NCI-H2171 treated with DMSO at 0.1 percent for 48 hours (cell line): ENCODE data around the gene SNRNP200.
"Not testable (repeated sequence)": the region's sequence is repeated elsewhere in the genome, so short reads cannot be mapped to it uniquely, and the experiment has no call there.

Experiments
- DNase-seq: peaks from one replicate; lab custom pipeline; 2025; lab: John Stamatoyannopoulos, UW

SNRNP200 gene

GRCh38 chr2:96325041-96325883 is 19.9 kb upstream of the SNRNP200 start, which contains the start of gene ITPRIPL1:
Gene ITPRIPL1, plus strand, starts transcription at chr2:96325317. Its CDS starts 523 bp downstream, at chr2:96325840.
- peak; percentile 53 for DNase-seq

GRCh38 chr2:96324721-96325040 is 19.3 kb upstream of the SNRNP200 start:
- no peak for DNase-seq

- DNase-seq, result no peak
Observed at GRCh38 chr2:96323849-96324248, 18.5 kb upstream of the SNRNP200 start.

- DNase-seq, result no peak
Observed at GRCh38 chr2:96320728-96321622, 15.6 kb upstream of the SNRNP200 start.

GRCh38 chr2:96320326-96320725 is 15.0 kb upstream of the SNRNP200 start:
- DNase-seq, result no peak

- DNase-seq, result no peak
Observed at GRCh38 chr2:96319396-96319795, 14.1 kb upstream of the SNRNP200 start.

GRCh38 chr2:96318723-96319122 is 13.4 kb upstream of the SNRNP200 start:
- DNase-seq, result peak; percentile 9

GRCh38 chr2:96317584-96317997 is 12.2 kb upstream of the SNRNP200 start:
- no peak for DNase-seq

- no peak for DNase-seq
Observed at GRCh38 chr2:96316999-96317398, 11.7 kb upstream of the SNRNP200 start.

- DNase-seq, result no peak
Observed at GRCh38 chr2:96315400-96316071, 10.2 kb upstream of the SNRNP200 start.

GRCh38 chr2:96315005-96315399 is 9.7 kb upstream of the SNRNP200 start:
- no peak for DNase-seq

- DNase-seq, result peak; percentile 5
Observed at GRCh38 chr2:96308248-96308647, 2.9 kb upstream of the SNRNP200 start.

- DNase-seq, result no peak
Observed at GRCh38 chr2:96306370-96306769, 1.0 kb upstream of the SNRNP200 start.

- no peak for DNase-seq
Observed at GRCh38 chr2:96305979-96306308, 598 bp upstream of the SNRNP200 start.

- DNase-seq, result no peak
Observed at GRCh38 chr2:96304606-96305005, 740 bp downstream of the SNRNP200 start.

GRCh38 chr2:96301865-96302264 is 3.5 kb downstream of the SNRNP200 start:
- DNase-seq, result no peak

- DNase-seq, result no peak
Observed at GRCh38 chr2:96296925-96297324, 8.4 kb downstream of the SNRNP200 start.

GRCh38 chr2:96294271-96294670 is 11.1 kb downstream of the SNRNP200 start:
- DNase-seq, result not testable (repeated sequence)

GRCh38 chr2:96291751-96292150 is 13.6 kb downstream of the SNRNP200 start:
- DNase-seq, result no peak

- no peak for DNase-seq
Observed at GRCh38 chr2:96287273-96287856, 18.0 kb downstream of the SNRNP200 start.

- DNase-seq, result no peak
Observed at GRCh38 chr2:96276787-96277499, 28.4 kb downstream of the SNRNP200 start.
